Measurements from ENCODE around the gene POFUT1. TPM values are rescaled to one million over a fixed set of nuclear protein-coding genes. Genes with fewer than 3 reads are reported as not detected.

POFUT1 gene
- total and polyA plus RNA-seq, 2 experiments from 2014 or later: 9.3 to 34.0 TPM

DNA sequence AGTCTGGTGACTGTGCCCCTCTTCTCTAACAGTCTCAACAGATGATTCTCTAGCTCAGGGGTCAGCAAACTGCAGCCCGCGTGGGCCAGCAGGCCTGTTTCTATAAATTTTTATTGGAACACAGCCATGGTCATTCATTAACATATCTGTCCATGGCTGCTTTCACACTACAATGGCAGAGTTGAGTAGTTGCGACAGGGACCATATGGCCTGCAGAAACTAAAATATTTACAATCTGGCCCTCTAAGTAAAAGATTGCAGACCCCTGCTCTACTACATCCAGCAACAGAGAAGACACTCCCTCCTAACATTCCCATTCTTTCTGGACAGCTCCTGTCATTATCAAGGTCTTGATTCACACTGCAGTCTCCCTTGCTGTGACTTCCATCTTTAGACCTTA, 45.3 kb upstream of the POFUT1 start:
- Mint-ChIP-seq H3K9me3 (no peaks in the 10 kb centered on the region), H3K27me3 (ENCODE audit: insufficient read depth, low read depth, poor library complexity) (peaks cover 7% of the 10 kb centered on the region), H3K4me3 (no peak overlapping the region), H3K36me3 (ENCODE audit: low read depth) (peaks cover 76% of the 10 kb centered on the region), H3K4me1 (no peaks in the 10 kb centered on the region), H3K27ac (no peak overlapping the region)
- Histone ChIP-seq H3K9me2 (ENCODE audit: insufficient read depth) (no peaks in the 10 kb centered on the region), H2AFZ (no peak overlapping the region), H3K36me3 (ENCODE audit: insufficient read depth) (peaks cover 49% of the 10 kb centered on the region), H4K20me1 (replicated peaks; ENCODE audit: insufficient read depth) (peaks cover 14% of the 10 kb centered on the region; the same call in 1 of the 2 replicates), H3K27ac (ENCODE audit: low read depth) (no peak overlapping the region), H3K4me1 (ENCODE audit: insufficient read depth) (no peaks in the 10 kb centered on the region), H3K4me3 (no peak overlapping the region), H3F3A (replicated peaks; ENCODE audit: low read depth) (0 out of 2 replicates have a peak, but pooled peaks cover 6% of the 10 kb centered on the region), H3K4me2 (no peak overlapping the region), H3K79me2 (replicated peaks; ENCODE audit: insufficient read depth) (no peaks in the 10 kb centered on the region), H3K27me3 (ENCODE audit: insufficient read depth) (no peaks in the 10 kb centered on the region)
- TF ChIP-seq, protein P1, sequence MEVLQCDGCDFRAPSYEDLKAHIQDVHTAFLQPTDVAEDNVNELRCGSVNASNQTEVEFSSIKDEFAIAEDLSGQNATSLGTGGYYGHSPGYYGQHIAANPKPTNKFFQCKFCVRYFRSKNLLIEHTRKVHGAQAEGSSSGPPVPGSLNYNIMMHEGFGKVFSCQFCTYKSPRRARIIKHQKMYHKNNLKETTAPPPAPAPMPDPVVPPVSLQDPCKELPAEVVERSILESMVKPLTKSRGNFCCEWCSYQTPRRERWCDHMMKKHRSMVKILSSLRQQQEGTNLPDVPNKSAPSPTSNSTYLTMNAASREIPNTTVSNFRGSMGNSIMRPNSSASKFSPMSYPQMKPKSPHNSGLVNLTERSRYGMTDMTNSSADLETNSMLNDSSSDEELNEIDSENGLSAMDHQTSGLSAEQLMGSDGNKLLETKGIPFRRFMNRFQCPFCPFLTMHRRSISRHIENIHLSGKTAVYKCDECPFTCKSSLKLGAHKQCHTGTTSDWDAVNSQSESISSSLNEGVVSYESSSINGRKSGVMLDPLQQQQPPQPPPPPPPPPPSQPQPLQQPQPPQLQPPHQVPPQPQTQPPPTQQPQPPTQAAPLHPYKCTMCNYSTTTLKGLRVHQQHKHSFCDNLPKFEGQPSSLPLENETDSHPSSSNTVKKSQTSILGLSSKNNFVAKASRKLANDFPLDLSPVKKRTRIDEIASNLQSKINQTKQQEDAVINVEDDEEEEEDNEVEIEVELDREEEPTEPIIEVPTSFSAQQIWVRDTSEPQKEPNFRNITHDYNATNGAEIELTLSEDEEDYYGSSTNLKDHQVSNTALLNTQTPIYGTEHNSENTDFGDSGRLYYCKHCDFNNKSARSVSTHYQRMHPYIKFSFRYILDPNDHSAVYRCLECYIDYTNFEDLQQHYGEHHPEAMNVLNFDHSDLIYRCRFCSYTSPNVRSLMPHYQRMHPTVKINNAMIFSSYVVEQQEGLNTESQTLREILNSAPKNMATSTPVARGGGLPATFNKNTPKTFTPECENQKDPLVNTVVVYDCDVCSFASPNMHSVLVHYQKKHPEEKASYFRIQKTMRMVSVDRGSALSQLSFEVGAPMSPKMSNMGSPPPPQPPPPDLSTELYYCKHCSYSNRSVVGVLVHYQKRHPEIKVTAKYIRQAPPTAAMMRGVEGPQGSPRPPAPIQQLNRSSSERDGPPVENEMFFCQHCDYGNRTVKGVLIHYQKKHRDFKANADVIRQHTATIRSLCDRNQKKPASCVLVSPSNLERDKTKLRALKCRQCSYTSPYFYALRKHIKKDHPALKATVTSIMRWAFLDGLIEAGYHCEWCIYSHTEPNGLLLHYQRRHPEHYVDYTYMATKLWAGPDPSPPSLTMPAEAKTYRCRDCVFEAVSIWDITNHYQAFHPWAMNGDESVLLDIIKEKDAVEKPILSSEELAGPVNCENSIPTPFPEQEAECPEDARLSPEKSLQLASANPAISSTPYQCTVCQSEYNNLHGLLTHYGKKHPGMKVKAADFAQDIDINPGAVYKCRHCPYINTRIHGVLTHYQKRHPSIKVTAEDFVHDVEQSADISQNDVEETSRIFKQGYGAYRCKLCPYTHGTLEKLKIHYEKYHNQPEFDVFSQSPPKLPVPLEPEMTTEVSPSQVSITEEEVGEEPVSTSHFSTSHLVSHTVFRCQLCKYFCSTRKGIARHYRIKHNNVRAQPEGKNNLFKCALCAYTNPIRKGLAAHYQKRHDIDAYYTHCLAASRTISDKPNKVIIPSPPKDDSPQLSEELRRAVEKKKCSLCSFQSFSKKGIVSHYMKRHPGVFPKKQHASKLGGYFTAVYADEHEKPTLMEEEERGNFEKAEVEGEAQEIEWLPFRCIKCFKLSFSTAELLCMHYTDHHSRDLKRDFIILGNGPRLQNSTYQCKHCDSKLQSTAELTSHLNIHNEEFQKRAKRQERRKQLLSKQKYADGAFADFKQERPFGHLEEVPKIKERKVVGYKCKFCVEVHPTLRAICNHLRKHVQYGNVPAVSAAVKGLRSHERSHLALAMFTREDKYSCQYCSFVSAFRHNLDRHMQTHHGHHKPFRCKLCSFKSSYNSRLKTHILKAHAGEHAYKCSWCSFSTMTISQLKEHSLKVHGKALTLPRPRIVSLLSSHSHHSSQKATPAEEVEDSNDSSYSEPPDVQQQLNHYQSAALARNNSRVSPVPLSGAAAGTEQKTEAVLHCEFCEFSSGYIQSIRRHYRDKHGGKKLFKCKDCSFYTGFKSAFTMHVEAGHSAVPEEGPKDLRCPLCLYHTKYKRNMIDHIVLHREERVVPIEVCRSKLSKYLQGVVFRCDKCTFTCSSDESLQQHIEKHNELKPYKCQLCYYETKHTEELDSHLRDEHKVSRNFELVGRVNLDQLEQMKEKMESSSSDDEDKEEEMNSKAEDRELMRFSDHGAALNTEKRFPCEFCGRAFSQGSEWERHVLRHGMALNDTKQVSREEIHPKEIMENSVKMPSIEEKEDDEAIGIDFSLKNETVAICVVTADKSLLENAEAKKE (CRISPR knock-in tag; IDR thresholded peaks at IDR 0.05): no peak
- TF ChIP-seq ZNF331 (CRISPR knock-in tag; IDR thresholded peaks at IDR 0.05; ENCODE audit: low read depth) (no peak), STAT1 (IDR thresholded peaks at IDR 0.05; ENCODE audit: unreplicated experiment) (no peak), JUNB (IDR thresholded peaks at IDR 0.05; ENCODE audit: unreplicated experiment) (no peak), CREB1 (CRISPR knock-in tag; IDR thresholded peaks at IDR 0.05; ENCODE audit: low read depth) (no peak), EZH2 (IDR thresholded peaks at IDR 0.05; ENCODE audit: low read depth, unreplicated experiment) (no peak), NANOG (IDR thresholded peaks at IDR 0.05; ENCODE audit: borderline replicate concordance) (no peak), ZNF114 (CRISPR knock-in tag; IDR thresholded peaks at IDR 0.05) (no peak), POLR2AphosphoS5 (IDR thresholded peaks at IDR 0.05; ENCODE audit: low read depth) (no peak), EZH2phosphoT487 (IDR thresholded peaks at IDR 0.05; ENCODE audit: unreplicated experiment) (no peak)
- TF ChIP-seq, protein P2, sequence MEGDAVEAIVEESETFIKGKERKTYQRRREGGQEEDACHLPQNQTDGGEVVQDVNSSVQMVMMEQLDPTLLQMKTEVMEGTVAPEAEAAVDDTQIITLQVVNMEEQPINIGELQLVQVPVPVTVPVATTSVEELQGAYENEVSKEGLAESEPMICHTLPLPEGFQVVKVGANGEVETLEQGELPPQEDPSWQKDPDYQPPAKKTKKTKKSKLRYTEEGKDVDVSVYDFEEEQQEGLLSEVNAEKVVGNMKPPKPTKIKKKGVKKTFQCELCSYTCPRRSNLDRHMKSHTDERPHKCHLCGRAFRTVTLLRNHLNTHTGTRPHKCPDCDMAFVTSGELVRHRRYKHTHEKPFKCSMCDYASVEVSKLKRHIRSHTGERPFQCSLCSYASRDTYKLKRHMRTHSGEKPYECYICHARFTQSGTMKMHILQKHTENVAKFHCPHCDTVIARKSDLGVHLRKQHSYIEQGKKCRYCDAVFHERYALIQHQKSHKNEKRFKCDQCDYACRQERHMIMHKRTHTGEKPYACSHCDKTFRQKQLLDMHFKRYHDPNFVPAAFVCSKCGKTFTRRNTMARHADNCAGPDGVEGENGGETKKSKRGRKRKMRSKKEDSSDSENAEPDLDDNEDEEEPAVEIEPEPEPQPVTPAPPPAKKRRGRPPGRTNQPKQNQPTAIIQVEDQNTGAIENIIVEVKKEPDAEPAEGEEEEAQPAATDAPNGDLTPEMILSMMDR (conservative IDR thresholded peaks at IDR 0.05; ENCODE audit: low read depth in 2 of 2): no peak
- TF ChIP-seq, protein P3, sequence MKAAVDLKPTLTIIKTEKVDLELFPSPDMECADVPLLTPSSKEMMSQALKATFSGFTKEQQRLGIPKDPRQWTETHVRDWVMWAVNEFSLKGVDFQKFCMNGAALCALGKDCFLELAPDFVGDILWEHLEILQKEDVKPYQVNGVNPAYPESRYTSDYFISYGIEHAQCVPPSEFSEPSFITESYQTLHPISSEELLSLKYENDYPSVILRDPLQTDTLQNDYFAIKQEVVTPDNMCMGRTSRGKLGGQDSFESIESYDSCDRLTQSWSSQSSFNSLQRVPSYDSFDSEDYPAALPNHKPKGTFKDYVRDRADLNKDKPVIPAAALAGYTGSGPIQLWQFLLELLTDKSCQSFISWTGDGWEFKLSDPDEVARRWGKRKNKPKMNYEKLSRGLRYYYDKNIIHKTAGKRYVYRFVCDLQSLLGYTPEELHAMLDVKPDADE (IDR thresholded peaks at IDR 0.05): no peak
- DNase-seq (ENCODE audit: low spot score) (no peak), ATAC-seq (no peak)

Measured in GM23338 (cell line).